H1 (cell line): ENCODE data around the gene ATP6V1C2. TPM values are rescaled to one million over a fixed set of nuclear protein-coding genes. Genes with fewer than 3 reads are reported as not detected.

Experiments used
- CTCF ChIA-PET: fragments of 300-600 bp; sonication (Branson Sonifier 250); formaldehyde crosslinking; loops from one replicate; lab custom pipeline; 2021; ENCODE audit not compliant: partially characterized antibody; lab: Charles Lee
- POLR2A ChIA-PET: fragments of 300-600 bp; sonication (Branson Sonifier 250); formaldehyde crosslinking; loops from one replicate; lab custom pipeline; 2021; ENCODE audit warnings: inconsistent platforms; ENCODE audit not compliant: partially characterized antibody; lab: Charles Lee
- DNase-seq, 2 experiments: peaks; one replicate each; pipeline versions ENCODE4 v3.0.0 to v3.0.0-alpha.2; 2010 to 2022; ENCODE audit warnings: low spot score in 2 of 2, low read depth in 1 of 2, mixed read lengths in 1 of 2
- FAIRE-seq: peaks from 2 replicates; lab custom pipeline; 2011; peaks lifted over from hg19 to GRCh38; lab: Jason Lieb, UNC
- H2AFZ ChIP-seq: 2 replicates; pipeline ENCODE4 v1.8.1; 2012; ENCODE audit warnings: low read length, inconsistent platforms
- H2AK5ac ChIP-seq: 2 replicates; pipeline ENCODE4 v1.6.1; 2013; ENCODE audit warnings: low read depth, low read length
- H2BK120ac ChIP-seq: replicated peaks from 2 replicates; pipeline ENCODE3; 2013; ENCODE audit warnings: low read depth, low read length, inconsistent platforms
- H2BK12ac ChIP-seq: 2 replicates; pipeline ENCODE4 v1.6.1; 2013; ENCODE audit warnings: low read depth, low read length
- H2BK15ac ChIP-seq: 2 replicates; pipeline ENCODE4 v1.6.1; 2013; ENCODE audit warnings: low read length
- H2BK20ac ChIP-seq: 2 replicates; pipeline ENCODE4 v1.6.1; 2013; ENCODE audit warnings: low read length
- H2BK5ac ChIP-seq: 2 replicates; pipeline ENCODE4 v1.6.1; 2013; ENCODE audit warnings: low read depth, low read length
- H3K14ac ChIP-seq: 2 replicates; pipeline ENCODE4 v1.6.1; 2013; ENCODE audit warnings: inconsistent platforms; ENCODE audit not compliant: insufficient read length
- H3K18ac ChIP-seq: 2 replicates; pipeline ENCODE4 v1.6.1; 2013; ENCODE audit warnings: low read length; ENCODE audit errors: extremely low read depth
- H3K23ac ChIP-seq: 2 replicates; pipeline ENCODE4 v1.6.1; 2013; ENCODE audit warnings: inconsistent platforms; ENCODE audit not compliant: insufficient read length
- H3K23me2 ChIP-seq: 2 replicates; pipeline ENCODE4 v1.6.1; 2013; ENCODE audit warnings: low read depth, low read length
- H3K27ac ChIP-seq: 2 replicates; pipeline ENCODE4 v1.6.1; 2011; ENCODE audit warnings: low read depth, low read length, inconsistent platforms
- H3K27me3 ChIP-seq, 4 experiments: replicated peaks in 1 of 4; 1 replicate in 1 of 4; 2 replicates in 3 of 4; pipeline versions ENCODE4 v1.6.1 to v1.8.1; 2011 to 2013; ENCODE audit warnings: low read length in 3 of 4, mild to moderate bottlenecking in 3 of 4, inconsistent platforms in 2 of 4, mixed read lengths in 2 of 4, moderate library complexity in 1 of 4; ENCODE audit not compliant: control insufficient read depth in 3 of 4, insufficient read depth in 3 of 4; ENCODE audit errors: extremely low read depth in 1 of 4
- H3K36me3 ChIP-seq, 4 experiments: 2 replicates each; pipeline versions ENCODE4 v1.6.1 to v1.8.1; 2011 to 2013; ENCODE audit warnings: mild to moderate bottlenecking in 4 of 4, low read length in 3 of 4, moderate library complexity in 2 of 4, control low read depth in 1 of 4, inconsistent platforms in 1 of 4; ENCODE audit not compliant: insufficient read depth in 4 of 4, control insufficient read depth in 2 of 4
- H3K4ac ChIP-seq: replicated peaks from 2 replicates; pipeline ENCODE3; 2013; ENCODE audit warnings: low read length, low read depth, mixed read lengths, inconsistent platforms; ENCODE audit not compliant: insufficient read length
- H3K4me1 ChIP-seq, 4 experiments: replicated peaks in 1 of 4; 1 replicate in 1 of 4; 2 replicates in 3 of 4; pipeline versions ENCODE4 v1.6.1 to v1.8.1; 2011 to 2013; ENCODE audit warnings: low read length in 3 of 4, inconsistent platforms in 2 of 4, mixed read lengths in 1 of 4; ENCODE audit not compliant: insufficient read depth in 4 of 4, control insufficient read depth in 3 of 4
- H3K4me2 ChIP-seq, 2 experiments: 2 replicates each; pipeline versions ENCODE4 v1.6.1 to v1.8.1; 2011 to 2013; ENCODE audit warnings: low read depth in 2 of 2, low read length in 2 of 2, control low read depth in 1 of 2, inconsistent platforms in 1 of 2, mild to moderate bottlenecking in 1 of 2; ENCODE audit not compliant: insufficient read depth in 1 of 2
- H3K4me3 ChIP-seq, 4 experiments: fragments of 200-600, 300-600 bp in 1 of 4; sonication (generic), shearing (Covaris generic), sonication (Bioruptor Twin) in 1 of 4; 2 replicates each; pipeline versions ENCODE4 v1.5.1 to v1.8.1; 2011 to 2016; ENCODE audit warnings: low read length in 4 of 4, low read depth in 3 of 4, control low read depth in 2 of 4, inconsistent platforms in 2 of 4, mild to moderate bottlenecking in 2 of 4, mixed read lengths in 1 of 4, moderate library complexity in 1 of 4; ENCODE audit not compliant: insufficient read depth in 2 of 4; ENCODE audit errors: extremely low read depth in 1 of 4
- H3K56ac ChIP-seq: replicated peaks from 2 replicates; pipeline ENCODE3; 2013; ENCODE audit warnings: low read depth, mild to moderate bottlenecking, mixed read lengths, low read length, inconsistent platforms; ENCODE audit not compliant: insufficient read length
- H3K79me1 ChIP-seq: 2 replicates; pipeline ENCODE4 v1.6.1; 2013; ENCODE audit warnings: low read depth, low read length, control low read depth
- H3K79me2 ChIP-seq, 2 experiments: 2 replicates each; pipeline versions ENCODE4 v1.6.1 to v1.8.1; 2012 to 2013; ENCODE audit warnings: low read length in 2 of 2, mild to moderate bottlenecking in 2 of 2, inconsistent platforms in 1 of 2; ENCODE audit not compliant: insufficient read depth in 2 of 2, control insufficient read depth in 1 of 2
- H3K9ac ChIP-seq, 4 experiments: replicated peaks in 1 of 4; 1 replicate in 1 of 4; 2 replicates in 3 of 4; pipeline versions ENCODE4 v1.6.1 to v1.8.1; 2011 to 2013; ENCODE audit warnings: low read depth in 3 of 4, low read length in 3 of 4, control low read depth in 2 of 4, mild to moderate bottlenecking in 2 of 4, moderate library complexity in 2 of 4, inconsistent platforms in 1 of 4; ENCODE audit errors: extremely low read depth in 1 of 4
- H3K9me3 ChIP-seq, 2 experiments: 2 replicates each; pipeline versions ENCODE4 v1.6.1 to v1.8.1; 2012 to 2013; ENCODE audit warnings: mild to moderate bottlenecking in 2 of 2, moderate library complexity in 2 of 2, control low read depth in 1 of 2, inconsistent platforms in 1 of 2, low read depth in 1 of 2, low read length in 1 of 2, mixed read lengths in 1 of 2; ENCODE audit not compliant: insufficient read depth in 2 of 2
- H4K20me1 ChIP-seq, 2 experiments: replicated peaks in 1 of 2; 2 replicates each; pipeline versions ENCODE3 to v1.8.1; 2011 to 2013; ENCODE audit warnings: inconsistent platforms in 2 of 2, low read length in 2 of 2, mild to moderate bottlenecking in 1 of 2; ENCODE audit not compliant: insufficient read depth in 2 of 2, control insufficient read depth in 1 of 2
- H4K5ac ChIP-seq: 2 replicates; pipeline ENCODE4 v1.6.1; 2013; ENCODE audit warnings: low read length, low read depth, mixed read lengths, inconsistent platforms; ENCODE audit not compliant: insufficient read length
- H4K8ac ChIP-seq: 2 replicates; pipeline ENCODE4 v1.8.0; 2013; ENCODE audit warnings: mild to moderate bottlenecking, moderate library complexity, low read length, inconsistent platforms; ENCODE audit not compliant: insufficient read depth; ENCODE audit errors: extremely low read depth
- H4K91ac ChIP-seq: replicated peaks from 2 replicates; pipeline ENCODE3; 2013; ENCODE audit warnings: low read length, mixed read lengths, inconsistent platforms; ENCODE audit not compliant: insufficient read length
- ASH2L ChIP-seq: fragments of 200-600, 300-600 bp; sonication (generic); IDR thresholded peaks from one replicate; pipeline ENCODE4 v1.7.1; 2017; ENCODE audit warnings: low read length
- BCL11A ChIP-seq, 2 experiments: IDR thresholded peaks; one replicate each; pipeline ENCODE4 v1.6.1; 2011; ENCODE audit warnings: low read depth in 2 of 2, low read length in 2 of 2, mild to moderate bottlenecking in 2 of 2
- FOSL1 ChIP-seq: IDR thresholded peaks from 2 replicates; pipeline ENCODE4 v1.6.1; 2011; ENCODE audit warnings: mild to moderate bottlenecking, low read depth, low read length, moderate library complexity; ENCODE audit not compliant: insufficient read depth
- JUN ChIP-seq: IDR thresholded peaks from 2 replicates; pipeline ENCODE4 v1.6.1; 2011; ENCODE audit warnings: low read depth, mild to moderate bottlenecking, improper control_type of control experiment, low read length
- KDM1A ChIP-seq: fragments of 200-600, 300-600 bp; sonication (generic); IDR thresholded peaks from 2 replicates; pipeline ENCODE4 v1.7.1; 2016; ENCODE audit warnings: mild to moderate bottlenecking, low read length, borderline replicate concordance
- PHF8 ChIP-seq: fragments of 200-600 bp; sonication (generic); conservative IDR thresholded peaks from 2 replicates; pipeline ENCODE4 v1.7.1; 2012; ENCODE audit warnings: low read depth, mild to moderate bottlenecking, inconsistent platforms, low read length, moderate library complexity
- RFX5 ChIP-seq: IDR thresholded peaks from 2 replicates; pipeline ENCODE4 v1.6.1; 2011; ENCODE audit warnings: low read depth, low read length, improper control_type of control experiment, borderline replicate concordance
- SIN3A ChIP-seq, 2 experiments: IDR thresholded peaks in 1 of 2; conservative IDR thresholded peaks in 1 of 2; 2 replicates each; pipeline ENCODE4 v1.6.1; 2011 to 2012; ENCODE audit warnings: low read length in 2 of 2, improper control_type of control experiment in 1 of 2, low read depth in 1 of 2, mild to moderate bottlenecking in 1 of 2
- SIX5 ChIP-seq: IDR thresholded peaks from 2 replicates; pipeline ENCODE4 v1.6.1; 2011; ENCODE audit warnings: mild to moderate bottlenecking, low read depth, low read length
- TCF12 ChIP-seq: IDR thresholded peaks from 2 replicates; pipeline ENCODE4 v1.6.1; 2011; ENCODE audit warnings: low read depth, mild to moderate bottlenecking, low read length
- ZNF274 ChIP-seq: IDR thresholded peaks from 2 replicates; pipeline ENCODE4 v1.7.0; 2012; ENCODE audit warnings: low read length, borderline replicate concordance; ENCODE audit errors: extremely low read depth
- WGBS, 2 experiments: shearing (Covaris generic) in 1 of 2; methylation state at CpG; one replicate each; pipeline versions ENCODE4 v1.1.6 to v1.1.7; 2013 to 2015; ENCODE audit warnings: low lambda C conversion rate in 2 of 2, mixed read lengths in 2 of 2, inconsistent platforms in 1 of 2, low coverage in 1 of 2, missing lambda C conversion rate in 1 of 2; ENCODE audit not compliant: insufficient replicate concordance in 2 of 2, insufficient coverage in 1 of 2, insufficient read length in 1 of 2; ENCODE audit errors: extremely low coverage in 1 of 2, missing lambda C conversion rate in 1 of 2; 5-methylcytosine and 5-hydroxymethylcytosine counted together
- polyA plus RNA-seq, 7 experiments: library from polyadenylated mRNA; depleted of rRNA in 3 of 7; stranded (reverse) in 5 of 7; unstranded in 2 of 7; fragments of >200 nt in 5 of 7; fragments of 200-250 nt in 2 of 7; gene quantifications; 1 replicate in 5 of 7; 2 replicates in 1 of 7; 4 replicates in 1 of 7; pipeline versions ENCODE4 v1.2.1 to v1.2.3, GENCODE V29; 2011 to 2013; ENCODE audit warnings: missing spikeins in 2 of 7, mixed read lengths in 2 of 7
- total RNA-seq: library from RNA; stranded (reverse); fragmentation: NEBNext Ultra II Directional; extraction: Animal tissue kit (Norgen Biotek cat#: 25700); gene quantifications from 2 replicates; pipeline ENCODE4 v1.2.1, GENCODE V29; 2021

ATP6V1C2 gene
- total and polyA plus RNA-seq, 2 of the 8 experiments (the other 6 are each of a cell fraction or from before 2014, with no cell fraction given) = 0.29 to 0.74 TPM

GRCh38 chr2:10777842-10778723 lies 56.7 kb downstream of the ATP6V1C2 start:
- H3K79me2 ChIP-seq = no peaks in the 10 kb centered on the region
- FAIRE-seq (no peak), DNase-seq (no peak)
- H3K79me1 ChIP-seq = peaks cover 3% of the 10 kb centered on the region; the same call in 1 of the 2 replicates
- no peak overlapping the region for H2AFZ ChIP-seq
- H2AK5ac ChIP-seq = no peak overlapping the region
- no peak overlapping the region for H3K4me2 ChIP-seq
- no peak overlapping the region for H2BK5ac ChIP-seq
- no peak overlapping the region for H3K56ac ChIP-seq
- H3K4me3 ChIP-seq = no peak overlapping the region
- no peak overlapping the region for H2BK12ac ChIP-seq
- H4K20me1 ChIP-seq = peaks cover 2 to 15% of the 10 kb centered on the region in 2 experiments
- no peak overlapping the region for H3K14ac ChIP-seq
- H3K4ac ChIP-seq = no peak overlapping the region
- H3K23ac ChIP-seq = no peak overlapping the region
- no peak overlapping the region for H3K27ac ChIP-seq
- no peak overlapping the region for H3K18ac ChIP-seq
- no peak overlapping the region for H3K9ac ChIP-seq
- no peak overlapping the region for H4K91ac ChIP-seq
- ChIA-PET CTCF (interaction anchor here (0.5 to 2.1 kb wide), 7 partner anchors 8 to 203 kb away, joined by 3 to 6 read pairs (median 3); no protein-coding TSS in a partner anchor), POLR2A (interaction anchor here (0.5 to 2.9 kb wide), 4 partner anchors 9 to 644 kb away, joined by 3 to 12 read pairs (median 4); no protein-coding TSS in a partner anchor)
- H2BK120ac ChIP-seq = no peak overlapping the region
- H3K36me3 ChIP-seq = peaks cover 15 to 36% (median 26%) of the 10 kb centered on the region in 4 experiments
- peak overlapping the region; percentile 77; the same call in 1 of the 2 replicates for H4K8ac ChIP-seq
- H2BK20ac ChIP-seq = no peak overlapping the region
- no peaks in the 10 kb centered on the region for H3K27me3 ChIP-seq
- H3K4me1 ChIP-seq = peaks cover 0 to 4% (median 2%) of the 10 kb centered on the region in 4 experiments; a peak in 3 of 7 replicates
- H2BK15ac ChIP-seq = no peak overlapping the region
- 91% methylated on average over 23 of the region's 27 CpGs; no CpG with 5 or more reads in 1 of the 2 experiments for WGBS, 2 experiments
- H4K5ac ChIP-seq = no peak overlapping the region
- no peaks in the 10 kb centered on the region for H3K9me3 ChIP-seq
- no peaks in the 10 kb centered on the region for H3K23me2 ChIP-seq
- TF ChIP-seq SIX5 = no peak
- TF ChIP-seq FOSL1 = no peak
- no peak for TF ChIP-seq PHF8
- TF ChIP-seq SIN3A (conservative IDR thresholded peaks at IDR 0.05 in 1 of 2, IDR thresholded peaks at IDR 0.05 in 1 of 2; ENCODE audit: low read depth in 1 of 2, low read length in 2 of 2) = no peak
- TF ChIP-seq TCF12 = no peak
- TF ChIP-seq RFX5 = no peak
- TF ChIP-seq JUN = no peak
- TF ChIP-seq ASH2L = no peak
- TF ChIP-seq BCL11A (IDR thresholded peaks at IDR 0.05; ENCODE audit: low read depth in 2 of 2, low read length in 2 of 2) = no peak
- no peak for TF ChIP-seq ZNF274
- no peak for TF ChIP-seq KDM1A
